WERI-Rb-1 (cell line): ENCODE data around the gene PXK.
A peak's percentile ranks its signal among the peaks of the same experiment; 100 is the strongest.

Source experiments
- DNase-seq: peaks from one replicate; pipeline ENCODE4 v3.0.0-alpha.2; 2020
- H3K27ac ChIP-seq: fragments of 250-450 bp; sonication (Bioruptor Pico); 2 replicates; pipeline ENCODE4 v1.5.1; 2020; ENCODE audit warnings: mild to moderate bottlenecking, moderate library complexity
- H3K27me3 ChIP-seq: fragments of 250-450 bp; sonication (Bioruptor Pico); 2 replicates; pipeline ENCODE4 v1.5.1; 2021; ENCODE audit warnings: mild to moderate bottlenecking, low read depth, moderate library complexity; ENCODE audit not compliant: insufficient read depth, severe bottlenecking
- H3K36me3 ChIP-seq: fragments of 250-450 bp; sonication (Bioruptor Pico); 2 replicates; pipeline ENCODE4 v1.5.1; 2020; ENCODE audit warnings: mild to moderate bottlenecking, moderate library complexity
- H3K4me3 ChIP-seq: 2 replicates; pipeline ENCODE4 v1.5.1; 2011; ENCODE audit warnings: low read depth, mild to moderate bottlenecking, control low read depth, low read length
- H3K9me3 ChIP-seq: fragments of 250-450 bp; sonication (Bioruptor Pico); 2 replicates; pipeline ENCODE4 v1.5.1; 2021; ENCODE audit warnings: mild to moderate bottlenecking, moderate library complexity; ENCODE audit not compliant: severe bottlenecking
- TF ChIP-seq, protein P1 (sequence below): IDR thresholded peaks from 2 replicates; pipeline ENCODE4 v1.5.1; 2011; ENCODE audit warnings: low read depth, mild to moderate bottlenecking, control low read depth, inconsistent platforms, low read length

The PXK gene

DNA sequence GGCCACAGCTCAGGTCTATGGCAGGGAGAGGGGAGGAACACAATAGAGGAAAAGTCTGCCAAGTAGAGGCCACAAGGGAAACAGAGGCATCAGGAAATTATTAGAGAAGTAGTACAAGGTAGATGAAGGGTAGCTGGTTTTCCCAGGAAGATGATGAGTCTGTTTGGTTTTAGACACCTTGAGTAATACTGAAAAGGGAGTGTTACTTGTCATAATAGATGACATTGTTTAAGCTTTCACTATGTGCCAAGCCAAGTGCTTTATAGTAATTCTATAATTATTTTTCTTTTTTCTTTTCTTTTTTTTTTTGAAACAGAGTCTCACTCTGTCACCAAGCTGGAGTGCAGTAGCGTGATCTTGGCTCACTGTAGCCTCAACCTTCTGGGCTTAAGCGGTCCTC, 13.7 kb downstream of the PXK start:
- DNase-seq = no peak
- TF ChIP-seq, protein P1, sequence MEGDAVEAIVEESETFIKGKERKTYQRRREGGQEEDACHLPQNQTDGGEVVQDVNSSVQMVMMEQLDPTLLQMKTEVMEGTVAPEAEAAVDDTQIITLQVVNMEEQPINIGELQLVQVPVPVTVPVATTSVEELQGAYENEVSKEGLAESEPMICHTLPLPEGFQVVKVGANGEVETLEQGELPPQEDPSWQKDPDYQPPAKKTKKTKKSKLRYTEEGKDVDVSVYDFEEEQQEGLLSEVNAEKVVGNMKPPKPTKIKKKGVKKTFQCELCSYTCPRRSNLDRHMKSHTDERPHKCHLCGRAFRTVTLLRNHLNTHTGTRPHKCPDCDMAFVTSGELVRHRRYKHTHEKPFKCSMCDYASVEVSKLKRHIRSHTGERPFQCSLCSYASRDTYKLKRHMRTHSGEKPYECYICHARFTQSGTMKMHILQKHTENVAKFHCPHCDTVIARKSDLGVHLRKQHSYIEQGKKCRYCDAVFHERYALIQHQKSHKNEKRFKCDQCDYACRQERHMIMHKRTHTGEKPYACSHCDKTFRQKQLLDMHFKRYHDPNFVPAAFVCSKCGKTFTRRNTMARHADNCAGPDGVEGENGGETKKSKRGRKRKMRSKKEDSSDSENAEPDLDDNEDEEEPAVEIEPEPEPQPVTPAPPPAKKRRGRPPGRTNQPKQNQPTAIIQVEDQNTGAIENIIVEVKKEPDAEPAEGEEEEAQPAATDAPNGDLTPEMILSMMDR = no peak
- no peaks in the 10 kb centered on the region for H3K36me3 ChIP-seq
- no peak overlapping the region for H3K27ac ChIP-seq
- H3K9me3 ChIP-seq = no peaks in the 10 kb centered on the region
- H3K27me3 ChIP-seq = no peaks in the 10 kb centered on the region
- no peak overlapping the region for H3K4me3 ChIP-seq

GRCh38 chr3:58347984-58348383, 15.3 kb downstream of the PXK start:
- Histone ChIP-seq H3K27me3 (no peaks in the 10 kb centered on the region), H3K4me3 (no peak overlapping the region), H3K36me3 (no peaks in the 10 kb centered on the region), H3K27ac (no peak overlapping the region), H3K9me3 (no peaks in the 10 kb centered on the region)
- TF ChIP-seq, protein P1 = no peak
- no peak for DNase-seq

DNA sequence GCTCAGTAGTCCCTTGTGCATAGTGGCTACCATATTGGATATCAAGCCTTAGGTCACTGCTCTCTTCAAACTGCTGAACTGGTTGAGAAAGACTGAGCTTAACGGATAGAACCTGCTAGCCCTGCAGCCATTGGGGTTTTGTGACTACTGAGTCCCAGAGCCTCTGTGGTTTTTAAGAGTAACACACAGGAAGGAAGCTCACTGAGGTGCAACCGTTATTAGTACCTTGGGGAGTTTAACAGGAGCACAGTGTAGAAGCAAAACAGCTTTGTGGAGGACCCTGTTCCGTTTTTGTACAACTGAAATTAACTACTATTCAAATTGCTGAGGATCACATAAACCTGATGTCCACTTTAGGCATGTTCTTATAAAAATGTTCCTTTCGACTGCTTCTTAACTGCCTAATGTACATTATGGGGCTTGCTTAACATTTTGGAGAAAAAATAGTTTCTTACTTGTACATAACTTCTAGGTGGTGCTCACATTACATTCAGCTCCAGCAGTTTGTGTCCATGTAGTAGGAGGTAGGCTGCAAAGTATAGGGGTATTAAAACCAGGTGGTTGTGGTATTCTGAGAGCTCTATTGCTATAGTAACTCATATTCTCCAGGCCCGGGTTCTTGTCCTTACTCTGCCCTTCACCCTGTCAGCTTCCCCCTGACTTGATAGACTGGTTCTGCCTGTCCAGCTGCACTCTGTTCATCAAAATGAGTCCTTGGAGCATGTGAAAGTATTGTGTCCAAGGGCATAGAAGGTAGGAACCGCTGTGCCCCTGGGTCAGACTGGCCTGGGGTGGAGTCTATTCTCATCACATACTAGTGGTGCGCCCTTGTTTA, 17.3 kb downstream of the PXK start:
- no peak for DNase-seq
- TF ChIP-seq, protein P1 = no peak
- H3K27me3 ChIP-seq = no peaks in the 10 kb centered on the region
- H3K36me3 ChIP-seq = no peaks in the 10 kb centered on the region
- H3K27ac ChIP-seq = no peak overlapping the region
- H3K9me3 ChIP-seq = no peaks in the 10 kb centered on the region
- no peak overlapping the region for H3K4me3 ChIP-seq

- Histone ChIP-seq H3K27me3 (no peaks in the 10 kb centered on the region), H3K27ac (no peak overlapping the region), H3K9me3 (no peaks in the 10 kb centered on the region), H3K36me3 (no peaks in the 10 kb centered on the region), H3K4me3 (no peak overlapping the region)
- TF ChIP-seq, protein P1 = no peak
- no peak for DNase-seq
Observed at GRCh38 chr3:58350627-58351013, 17.9 kb downstream of the PXK start.

DNA sequence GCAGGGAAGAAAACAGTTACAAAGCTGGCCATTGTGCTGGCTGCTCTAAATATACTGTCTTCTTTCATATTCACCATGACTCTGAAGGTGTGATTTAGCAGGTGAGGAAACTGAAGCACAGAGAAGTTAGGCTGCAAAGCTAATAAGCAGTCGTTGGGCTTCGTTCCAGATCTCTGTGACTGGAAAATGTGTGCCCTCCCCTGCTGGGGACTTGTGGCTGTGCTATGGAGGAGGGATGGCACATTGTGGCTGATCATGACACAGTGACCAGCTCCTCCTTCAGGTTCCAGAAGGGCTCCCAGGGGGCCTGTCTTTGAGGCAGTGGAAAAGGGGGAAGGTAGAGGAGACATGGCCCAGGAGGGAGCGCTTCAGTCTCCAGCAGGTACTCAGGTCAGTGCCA, 19.2 kb downstream of the PXK start:
- Histone ChIP-seq H3K36me3 (no peaks in the 10 kb centered on the region), H3K9me3 (no peaks in the 10 kb centered on the region), H3K27ac (no peak overlapping the region), H3K4me3 (no peak overlapping the region), H3K27me3 (no peaks in the 10 kb centered on the region)
- DNase-seq = peak; percentile 9
- TF ChIP-seq, protein P1 = 0 out of 2 replicates have a peak, but pooled peaks have one; percentile 7

DNA sequence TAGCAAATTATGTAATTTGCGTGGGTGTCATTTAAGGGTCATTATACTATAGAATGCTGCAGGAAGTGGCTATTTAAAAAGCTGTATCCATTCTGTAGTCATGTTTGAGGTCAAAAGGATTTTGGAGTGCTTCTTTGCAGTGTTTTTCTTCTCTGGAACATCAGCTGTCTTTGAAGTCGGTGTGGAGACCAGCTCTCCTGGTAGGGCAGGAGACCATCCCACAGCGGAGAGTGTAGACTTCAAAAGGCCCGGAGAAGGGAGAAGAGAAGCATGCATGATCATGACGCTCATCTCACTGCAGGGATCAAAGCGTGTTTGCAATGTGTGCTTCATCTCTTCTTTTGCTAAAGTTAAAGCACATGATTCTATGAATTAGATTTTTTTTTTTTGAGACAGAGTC, 19.9 kb downstream of the PXK start:
- Histone ChIP-seq H3K4me3 (no peak overlapping the region), H3K27ac (no peak overlapping the region), H3K9me3 (no peaks in the 10 kb centered on the region)

More for the DNA sequence above, 19.9 kb downstream of the PXK start:
- TF ChIP-seq, protein P1 = no peak
- no peak for DNase-seq
- no peaks in the 10 kb centered on the region for H3K27me3 ChIP-seq
- H3K36me3 ChIP-seq = no peaks in the 10 kb centered on the region
